Mesodermal cell (in vitro differentiated cells): Measurements from ENCODE around the gene SVIL.
"Not testable (repeated sequence)": the region's sequence is repeated elsewhere in the genome, so short reads cannot be mapped to it uniquely, and the experiment has no call there.

ENCODE experiments used
- H3K27ac ChIP-seq: 2 replicates; pipeline ENCODE4 v1.7.0; 2013; ENCODE audit warnings: mild to moderate bottlenecking, low read depth, low read length, moderate library complexity; ENCODE audit not compliant: severe bottlenecking
- H3K36me3 ChIP-seq: 2 replicates; pipeline ENCODE4 v1.7.1; 2013; ENCODE audit warnings: mild to moderate bottlenecking, low read length, moderate library complexity; ENCODE audit not compliant: control insufficient read depth, insufficient read depth
- H3K4me1 ChIP-seq: one replicate; pipeline ENCODE4 v1.7.1; 2013; ENCODE audit warnings: mild to moderate bottlenecking, low read length; ENCODE audit not compliant: insufficient read depth, control insufficient read depth, poor library complexity, severe bottlenecking
- H3K4me3 ChIP-seq: 2 replicates; pipeline ENCODE4 v1.7.0; 2013; ENCODE audit warnings: low read length, control low read depth, mild to moderate bottlenecking; ENCODE audit not compliant: insufficient read depth, poor library complexity, severe bottlenecking; ENCODE audit errors: extremely low read depth
- H3K9me3 ChIP-seq: 2 replicates; pipeline ENCODE4 v1.7.1; 2013; ENCODE audit warnings: mild to moderate bottlenecking, low read length, moderate library complexity; ENCODE audit not compliant: control insufficient read depth
- WGBS, 2 experiments: methylation state at CpG; one replicate each; pipeline ENCODE4 v1.1.5; 2013; ENCODE audit warnings: missing lambda C conversion rate in 2 of 2; ENCODE audit not compliant: insufficient coverage in 2 of 2; 5-methylcytosine and 5-hydroxymethylcytosine counted together

The SVIL gene

DNA sequence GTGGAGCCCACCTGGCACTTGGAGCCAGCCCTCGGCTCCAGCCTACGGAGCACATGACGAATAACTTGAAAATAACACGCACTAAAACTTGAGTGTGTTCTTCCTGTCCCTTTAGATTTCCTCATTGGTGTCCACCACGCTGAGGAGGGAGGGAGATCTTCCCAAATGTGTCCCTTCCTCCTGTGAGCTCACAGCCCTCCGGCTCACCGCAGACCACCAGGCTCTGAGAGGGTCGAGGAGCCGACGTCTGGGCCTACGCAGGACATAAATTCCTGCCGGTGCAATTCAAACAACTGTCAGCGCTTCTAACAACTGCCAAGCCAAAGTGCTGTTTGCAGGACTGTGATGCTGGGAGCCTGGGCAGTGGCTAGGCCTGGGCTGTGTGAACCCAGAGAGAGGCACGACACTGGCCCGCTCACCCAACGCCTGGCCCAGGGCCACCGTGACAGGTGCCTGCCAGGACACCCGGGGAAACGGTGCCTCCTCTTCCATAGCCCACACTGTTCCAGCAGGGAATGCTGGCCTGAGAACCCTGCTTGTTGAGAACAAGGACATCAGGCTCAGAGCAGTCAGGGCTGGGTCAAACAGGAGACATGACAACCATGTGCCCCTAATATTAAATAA lies 118.3 kb downstream of the SVIL start:
- 95 to 97% methylated on average over 7 to 12 of the region's 19 CpGs for WGBS, 2 experiments
- peaks cover 71% of the 10 kb centered on the region for H3K36me3 ChIP-seq
- not testable (repeated sequence) for H3K4me1 ChIP-seq, H3K4me3 ChIP-seq, H3K27ac ChIP-seq, H3K9me3 ChIP-seq

- H3K27ac ChIP-seq, H3K4me1 ChIP-seq, H3K4me3 ChIP-seq, H3K9me3 ChIP-seq: not testable (repeated sequence)
- WGBS, 2 experiments, result 86 to 89% methylated on average over 8 to 9 of the region's 12 CpGs
- H3K36me3 ChIP-seq, result peaks cover 67% of the 10 kb centered on the region
These were observed 118.9 kb downstream of the SVIL start for GRCh38 chr10:29515879-29516278.

- H3K4me1 ChIP-seq, H3K27ac ChIP-seq, H3K9me3 ChIP-seq, H3K4me3 ChIP-seq: not testable (repeated sequence)
- WGBS, 2 experiments, result no CpG with 5 or more reads among the region's 4 CpGs
- H3K36me3 ChIP-seq, result peaks cover 59% of the 10 kb centered on the region
These were observed 119.7 kb downstream of the SVIL start for GRCh38 chr10:29515104-29515503.

- Histone ChIP-seq H3K27ac (no peak overlapping the region), H3K36me3 (peaks cover 57% of the 10 kb centered on the region), H3K4me1 (peaks cover 5% of the 10 kb centered on the region), H3K4me3 (no peak overlapping the region), H3K9me3 (no peaks in the 10 kb centered on the region)
- WGBS, 2 experiments, result 89 to 95% methylated on average over 3 to 8 of the region's 9 CpGs
These were observed 120.5 kb downstream of the SVIL start for GRCh38 chr10:29514306-29514705.

DNA sequence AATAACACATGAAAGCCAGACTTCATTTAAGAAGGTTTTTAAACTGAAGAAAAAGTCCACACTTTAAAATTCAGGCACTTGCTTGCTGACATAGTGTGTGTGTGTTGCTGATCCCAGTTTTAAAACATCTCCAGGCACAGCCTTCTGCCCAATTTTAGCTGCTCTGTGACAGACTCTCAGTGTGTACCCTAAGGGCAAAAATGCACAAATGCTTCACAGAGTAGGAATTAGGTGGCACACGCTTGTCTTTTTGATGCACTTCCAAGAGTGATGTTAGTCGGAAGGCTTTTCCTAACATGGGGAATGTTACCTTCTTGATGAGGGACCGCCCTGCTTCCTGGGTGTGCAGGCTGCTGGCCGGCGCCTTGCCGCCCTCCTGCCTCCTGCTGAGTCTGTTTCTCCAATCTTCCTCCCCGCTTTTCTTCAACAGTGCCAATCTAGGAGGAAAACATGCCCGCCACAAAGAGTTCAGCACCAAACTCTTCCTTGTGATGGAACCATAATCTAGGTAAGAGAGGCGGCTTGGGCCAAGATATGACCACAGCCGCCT lies 122.3 kb downstream of the SVIL start:
- Histone ChIP-seq H3K4me3 (no peak overlapping the region), H3K9me3 (no peaks in the 10 kb centered on the region), H3K4me1 (peaks cover 5% of the 10 kb centered on the region), H3K27ac (no peak overlapping the region), H3K36me3 (peaks cover 49% of the 10 kb centered on the region)
- 86 to 91% methylated on average over 6 of the region's 10 CpGs for WGBS, 2 experiments

DNA sequence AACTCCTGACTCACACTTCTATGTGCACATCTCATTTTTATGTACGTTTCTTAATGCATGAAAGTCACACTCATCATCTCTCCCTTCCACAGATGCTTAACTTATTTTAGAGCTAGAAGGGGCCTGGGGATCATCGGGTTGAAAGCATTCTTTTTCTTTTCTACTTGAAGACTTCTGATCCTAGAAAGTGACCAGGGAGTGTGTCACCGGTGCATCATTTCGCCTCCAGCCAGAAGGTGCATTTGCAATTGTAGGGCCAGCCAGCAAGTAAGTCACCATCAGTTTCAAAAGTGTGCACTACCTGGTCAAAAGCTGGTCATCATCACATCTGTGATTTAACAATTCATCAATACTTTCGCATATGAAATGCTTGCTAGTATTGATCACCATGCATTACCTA lies 123.0 kb downstream of the SVIL start:
- H3K4me3 ChIP-seq, H3K9me3 ChIP-seq, H3K27ac ChIP-seq, H3K4me1 ChIP-seq: not testable (repeated sequence)
- peaks cover 48% of the 10 kb centered on the region for H3K36me3 ChIP-seq
- 92 to 100% methylated on average over 4 of the region's 5 CpGs for WGBS, 2 experiments

GRCh38 chr10:29510483-29511157 lies 124.2 kb downstream of the SVIL start:
- not testable (repeated sequence) for H3K4me1 ChIP-seq, H3K27ac ChIP-seq, H3K4me3 ChIP-seq, H3K9me3 ChIP-seq
- H3K36me3 ChIP-seq, result peaks cover 46% of the 10 kb centered on the region
- WGBS, 2 experiments, result no CpG with 5 or more reads among the region's 24 CpGs

DNA sequence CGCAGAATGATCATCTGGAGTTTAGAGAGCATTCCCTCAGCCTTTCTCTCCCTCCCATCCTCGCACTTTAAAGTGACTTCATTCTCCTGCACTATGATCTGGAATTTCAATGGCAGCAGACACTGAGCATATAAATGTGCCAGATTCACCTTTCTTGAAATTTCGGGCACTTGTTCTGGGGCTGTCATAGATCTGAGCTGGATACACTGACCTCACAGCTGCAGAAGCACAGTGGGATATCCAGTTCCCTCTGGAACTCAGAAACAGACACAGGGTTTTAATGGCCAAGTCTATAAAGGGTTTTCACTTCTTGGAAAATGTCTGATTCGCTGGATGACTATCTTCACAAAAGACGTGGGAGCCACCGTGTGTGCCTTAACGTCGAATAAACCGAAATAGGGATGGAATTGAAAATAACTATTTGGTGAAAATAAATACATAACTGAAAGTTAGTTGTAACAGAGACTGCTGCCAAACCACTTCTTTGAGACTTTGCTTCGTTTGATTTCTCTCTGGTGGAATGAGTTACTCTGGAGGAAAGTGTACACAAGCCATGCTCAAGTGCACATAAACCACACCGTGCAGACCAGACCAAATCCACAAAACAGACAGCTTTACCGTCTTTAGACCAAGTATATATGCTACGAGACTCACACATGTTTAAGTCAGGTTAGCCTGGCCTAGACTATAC lies 126.1 kb downstream of the SVIL start:
- peak overlapping the region; percentile 24 for H3K27ac ChIP-seq
- H3K4me1 ChIP-seq, result peaks cover 8% of the 10 kb centered on the region
- H3K36me3 ChIP-seq, result peaks cover 48% of the 10 kb centered on the region
- no peaks in the 10 kb centered on the region for H3K9me3 ChIP-seq
- WGBS, 2 experiments, result 93% methylated on average over 7 of the region's 13 CpGs
- no peak overlapping the region for H3K4me3 ChIP-seq

GRCh38 chr10:29507750-29508149 lies 127.0 kb downstream of the SVIL start:
- peaks cover 44% of the 10 kb centered on the region for H3K36me3 ChIP-seq
- no CpG with 5 or more reads among the region's 4 CpGs for WGBS, 2 experiments
- not testable (repeated sequence) for H3K4me3 ChIP-seq, H3K9me3 ChIP-seq, H3K27ac ChIP-seq, H3K4me1 ChIP-seq

- Histone ChIP-seq H3K4me1 (peaks cover 16% of the 10 kb centered on the region), H3K36me3 (peaks cover 48% of the 10 kb centered on the region)
- H3K9me3 ChIP-seq, H3K27ac ChIP-seq, H3K4me3 ChIP-seq: not testable (repeated sequence)
- 79 to 80% methylated on average over 2 to 3 of the region's 11 CpGs for WGBS, 2 experiments
These were observed 128.3 kb downstream of the SVIL start for GRCh38 chr10:29506324-29506921.
